RWPE2 (cell line): ENCODE results near the gene ZNF775.

Experiments used
- ATAC-seq: fragments of 200-7000 bp; cut with Tn5 transposase; 3 replicates; pipeline ENCODE4 v1.9.1; 2021; ENCODE audit warnings: low read depth
- DNase-seq: peaks from one replicate; pipeline ENCODE4 v3.0.0-alpha.2; 2020; ENCODE audit warnings: low spot score
- H3K27ac ChIP-seq: fragments of 450-650 bp; 2 replicates; pipeline ENCODE4 v1.5.1; 2017; ENCODE audit warnings: mild to moderate bottlenecking; ENCODE audit not compliant: poor library complexity, severe bottlenecking
- H3K27me3 ChIP-seq: fragments of 250-450 bp; sonication (Bioruptor Pico); 2 replicates; pipeline ENCODE4 v1.5.1; 2021; ENCODE audit warnings: mild to moderate bottlenecking, moderate library complexity; ENCODE audit not compliant: insufficient read depth, poor library complexity, severe bottlenecking
- H3K36me3 ChIP-seq: fragments of 250-450 bp; sonication (Bioruptor Pico); 2 replicates; pipeline ENCODE4 v1.5.1; 2020; ENCODE audit warnings: low read depth, mild to moderate bottlenecking, moderate library complexity
- H3K4me1 ChIP-seq: fragments of 250-450 bp; sonication (Bioruptor Pico); 2 replicates; pipeline ENCODE4 v1.5.1; 2021; ENCODE audit warnings: mild to moderate bottlenecking, moderate library complexity; ENCODE audit not compliant: insufficient read depth, poor library complexity, severe bottlenecking
- H3K4me3 ChIP-seq: fragments of 250-450 bp; sonication (Bioruptor Pico); 2 replicates; pipeline ENCODE4 v1.5.1; 2021; ENCODE audit warnings: mild to moderate bottlenecking, moderate library complexity; ENCODE audit not compliant: severe bottlenecking
- H3K9me3 ChIP-seq: fragments of 250-450 bp; sonication (Bioruptor Pico); 2 replicates; pipeline ENCODE4 v1.5.1; 2021; ENCODE audit warnings: mild to moderate bottlenecking, moderate library complexity; ENCODE audit not compliant: severe bottlenecking
- TF ChIP-seq, protein P1 (sequence below): fragments of 450-650 bp; IDR thresholded peaks from one replicate; pipeline ENCODE4 v1.5.1; 2017; ENCODE audit warnings: mild to moderate bottlenecking, moderate library complexity; ENCODE audit not compliant: poor library complexity, severe bottlenecking

ZNF775 gene

DNA sequence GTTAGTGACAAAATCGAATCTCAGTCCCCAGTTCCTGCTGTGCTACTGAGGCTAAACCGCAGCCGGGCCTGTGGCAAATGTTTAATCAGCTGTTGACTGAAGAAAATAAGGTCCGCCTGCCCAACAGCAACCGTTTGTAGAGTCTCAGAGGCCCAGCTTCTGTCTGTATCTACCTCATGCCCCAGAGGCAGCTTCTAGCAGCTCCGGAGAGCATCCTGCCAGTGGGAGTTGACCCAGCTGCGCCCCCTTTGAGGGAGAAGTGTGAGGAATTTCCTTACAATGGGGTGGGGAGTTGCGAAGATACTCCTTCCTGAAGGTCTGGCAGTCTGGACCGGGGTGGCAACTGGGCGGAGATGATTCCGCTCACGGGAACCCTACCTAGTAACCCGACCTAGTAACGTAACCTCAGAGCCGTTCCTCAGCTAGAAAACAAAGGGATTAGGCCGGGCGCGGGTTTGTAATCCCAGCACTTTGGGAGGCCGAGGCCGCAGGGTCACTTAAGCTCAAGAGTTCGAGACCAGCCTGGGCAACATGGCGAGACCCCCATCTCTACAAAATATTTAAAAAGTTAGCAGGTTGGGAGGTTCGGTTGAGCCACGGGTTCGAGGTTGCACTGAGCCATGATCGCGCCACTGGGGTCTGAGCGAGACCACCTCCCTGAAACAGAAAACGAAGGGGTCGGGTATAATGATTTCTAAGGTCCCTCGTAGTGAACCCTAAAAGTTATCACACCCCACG lies 846 bp upstream of the ZNF775 start:
- Histone ChIP-seq H3K27me3 (no peaks in the 10 kb centered on the region), H3K27ac (peak overlapping the region; percentile 61), H3K4me3 (peak overlapping the region; percentile 63), H3K36me3 (peaks cover 12% of the 10 kb centered on the region), H3K4me1 (peaks cover 11% of the 10 kb centered on the region), H3K9me3 (no peaks in the 10 kb centered on the region)
- no peak for DNase-seq
- TF ChIP-seq, protein P1, sequence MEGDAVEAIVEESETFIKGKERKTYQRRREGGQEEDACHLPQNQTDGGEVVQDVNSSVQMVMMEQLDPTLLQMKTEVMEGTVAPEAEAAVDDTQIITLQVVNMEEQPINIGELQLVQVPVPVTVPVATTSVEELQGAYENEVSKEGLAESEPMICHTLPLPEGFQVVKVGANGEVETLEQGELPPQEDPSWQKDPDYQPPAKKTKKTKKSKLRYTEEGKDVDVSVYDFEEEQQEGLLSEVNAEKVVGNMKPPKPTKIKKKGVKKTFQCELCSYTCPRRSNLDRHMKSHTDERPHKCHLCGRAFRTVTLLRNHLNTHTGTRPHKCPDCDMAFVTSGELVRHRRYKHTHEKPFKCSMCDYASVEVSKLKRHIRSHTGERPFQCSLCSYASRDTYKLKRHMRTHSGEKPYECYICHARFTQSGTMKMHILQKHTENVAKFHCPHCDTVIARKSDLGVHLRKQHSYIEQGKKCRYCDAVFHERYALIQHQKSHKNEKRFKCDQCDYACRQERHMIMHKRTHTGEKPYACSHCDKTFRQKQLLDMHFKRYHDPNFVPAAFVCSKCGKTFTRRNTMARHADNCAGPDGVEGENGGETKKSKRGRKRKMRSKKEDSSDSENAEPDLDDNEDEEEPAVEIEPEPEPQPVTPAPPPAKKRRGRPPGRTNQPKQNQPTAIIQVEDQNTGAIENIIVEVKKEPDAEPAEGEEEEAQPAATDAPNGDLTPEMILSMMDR = no peak
- ATAC-seq = peak; percentile 5; the same call in 1 of the 3 replicates

DNA sequence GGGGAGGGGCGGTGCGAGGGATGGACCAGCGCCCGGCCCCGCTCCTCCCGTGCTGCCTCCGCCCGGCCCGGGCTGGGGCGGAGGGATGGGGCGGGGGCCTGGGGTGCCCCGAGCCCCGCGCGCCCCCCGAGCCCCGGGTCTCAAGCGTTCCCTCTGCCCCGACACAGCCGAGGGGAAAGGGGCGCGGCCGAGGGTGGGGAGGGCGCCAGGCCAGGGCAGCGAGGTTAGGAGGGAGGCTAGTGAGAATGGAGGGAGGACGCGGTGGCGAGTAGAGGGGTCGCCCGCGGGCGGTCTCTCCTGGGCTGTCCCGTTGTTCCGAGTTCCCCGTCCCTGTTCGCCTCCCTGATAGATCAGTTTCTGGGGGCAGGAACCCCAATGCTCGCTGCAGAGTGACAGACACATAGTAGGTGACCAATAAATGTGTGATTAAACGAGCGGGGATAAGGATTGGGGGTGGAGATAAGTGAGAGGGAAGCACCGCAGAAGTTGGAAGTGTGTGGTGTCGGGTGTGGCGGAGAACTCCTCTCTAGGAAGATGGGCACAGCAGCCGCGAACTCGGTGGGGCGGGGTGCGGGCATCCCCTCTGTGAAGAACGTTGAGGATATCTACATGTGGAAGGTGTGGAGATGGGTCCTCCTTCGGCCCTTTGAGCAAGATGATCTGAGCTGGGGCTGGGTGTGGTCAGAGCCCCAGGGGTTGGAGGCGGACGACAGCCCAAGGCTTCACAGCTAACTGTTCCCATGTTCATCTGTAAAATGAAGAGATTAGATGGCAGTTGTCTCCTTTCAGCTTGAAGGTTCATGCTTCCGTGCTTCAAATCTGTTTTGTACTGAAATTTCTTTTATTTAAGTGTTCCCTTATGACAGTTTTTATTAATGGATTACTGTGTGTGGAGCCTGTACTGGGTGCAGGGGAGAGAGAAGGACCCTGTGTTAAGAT lies 580 bp downstream of the ZNF775 start:
- H3K27ac ChIP-seq = peak overlapping the region; percentile 61
- H3K4me1 ChIP-seq = peaks cover 11% of the 10 kb centered on the region
- peak overlapping the region; percentile 63 for H3K4me3 ChIP-seq
- peaks cover 6% of the 10 kb centered on the region; the same call in 1 of the 2 replicates for H3K36me3 ChIP-seq
- H3K9me3 ChIP-seq = no peaks in the 10 kb centered on the region
- TF ChIP-seq, protein P1 = no peak
- DNase-seq (no peak), ATAC-seq (peak; percentile 40)
- H3K27me3 ChIP-seq = no peaks in the 10 kb centered on the region

DNA sequence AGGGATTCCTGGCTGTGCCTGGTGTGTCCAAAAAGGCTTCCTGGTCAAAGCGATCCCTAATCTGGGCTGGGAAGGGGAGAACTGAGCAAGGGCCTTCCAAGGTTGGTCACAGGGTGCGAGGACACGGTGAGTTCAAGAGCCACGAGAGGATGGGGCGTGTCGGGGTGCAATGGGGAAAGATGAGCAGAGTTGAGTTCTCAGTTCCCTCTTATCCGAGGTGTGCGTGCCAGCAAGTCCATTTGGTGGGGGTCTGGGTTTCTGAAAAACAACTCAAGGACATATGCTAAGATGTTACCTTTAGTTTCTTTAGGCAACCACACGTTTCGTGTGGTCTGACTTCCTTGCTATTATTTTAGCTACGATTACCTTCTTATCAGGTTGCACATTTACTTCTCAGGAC lies 1.3 kb downstream of the ZNF775 start:
- ATAC-seq (no peak), DNase-seq (no peak)
- no peak overlapping the region for H3K4me3 ChIP-seq
- H3K36me3 ChIP-seq = peaks cover 6% of the 10 kb centered on the region; the same call in 1 of the 2 replicates
- no peaks in the 10 kb centered on the region for H3K9me3 ChIP-seq
- no peak overlapping the region for H3K27ac ChIP-seq
- TF ChIP-seq, protein P1 = no peak
- no peaks in the 10 kb centered on the region for H3K27me3 ChIP-seq
- peaks cover 11% of the 10 kb centered on the region for H3K4me1 ChIP-seq

DNA sequence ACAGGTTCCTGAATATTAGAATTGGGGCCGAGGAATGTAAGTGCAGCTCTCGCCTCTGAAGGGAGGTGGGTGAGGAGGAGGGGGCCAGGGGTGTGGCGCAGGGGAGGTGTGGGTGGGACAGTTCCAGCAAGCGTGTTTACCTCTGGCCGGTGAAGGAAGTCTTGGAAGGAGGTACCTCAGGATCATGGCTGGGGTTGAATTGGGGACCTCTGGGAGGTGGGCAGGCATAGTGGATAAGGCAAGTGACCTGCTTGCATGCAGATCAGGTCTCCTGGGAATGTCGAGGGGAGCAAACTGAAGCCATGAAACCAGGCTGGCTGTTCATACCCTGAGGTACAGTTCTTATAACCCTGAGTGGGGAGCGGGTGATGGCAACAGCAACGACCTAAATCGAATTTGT lies 2.0 kb downstream of the ZNF775 start:
- peaks cover 11% of the 10 kb centered on the region for H3K4me1 ChIP-seq

More for the DNA sequence above, 2.0 kb downstream of the ZNF775 start:
- H3K27me3 ChIP-seq = no peaks in the 10 kb centered on the region
- ATAC-seq (no peak), DNase-seq (no peak)
- H3K36me3 ChIP-seq = peaks cover 6% of the 10 kb centered on the region; the same call in 1 of the 2 replicates
- H3K9me3 ChIP-seq = no peaks in the 10 kb centered on the region
- H3K4me3 ChIP-seq = no peak overlapping the region
- no peak overlapping the region for H3K27ac ChIP-seq
- TF ChIP-seq, protein P1 = no peak
